ENCODE results near the gene CLEC14A. TPM values are rescaled to one million over a fixed set of nuclear protein-coding genes. Genes with fewer than 3 reads are reported as not detected.

The CLEC14A gene
- total RNA-seq, 1 donor from 2014 or later: 33.1 TPM

DNA sequence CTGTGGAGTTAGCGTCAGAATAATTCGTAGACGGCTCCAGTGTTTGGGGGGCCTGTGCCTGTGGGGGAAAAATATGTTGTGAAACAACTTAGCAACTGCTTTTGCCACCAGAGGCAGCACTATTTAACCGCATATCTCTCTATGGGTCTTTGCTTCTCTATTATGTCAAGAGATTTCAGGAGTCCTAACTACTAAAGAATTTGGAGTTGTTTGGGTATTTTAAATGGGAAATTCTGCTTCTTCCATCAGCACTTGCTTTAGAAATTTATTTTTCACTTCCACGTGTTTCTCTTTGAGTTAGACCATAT is 594 bp upstream of the CLEC14A start:
- intact Hi-C loops (cut with DNase I): no loop called here
- Histone ChIP-seq H3K36me3 (no peaks in the 10 kb centered on the region), H3K27me3 (no peaks in the 10 kb centered on the region), H3K9me3 (no peaks in the 10 kb centered on the region), H3K27ac (peak overlapping the region; percentile 68), H3K4me1 (peaks cover 13% of the 10 kb centered on the region), H3K4me3 (peak overlapping the region in 1 of 2 donors; percentile 39)
- TF ChIP-seq POLR2AphosphoS5 (IDR thresholded peaks at IDR 0.05; ENCODE audit: insufficient read depth in 1 of 2, low read depth in 1 of 2) (no peak), POLR2A (IDR thresholded peaks at IDR 0.05) (no peak)
- TF ChIP-seq, protein P1, sequence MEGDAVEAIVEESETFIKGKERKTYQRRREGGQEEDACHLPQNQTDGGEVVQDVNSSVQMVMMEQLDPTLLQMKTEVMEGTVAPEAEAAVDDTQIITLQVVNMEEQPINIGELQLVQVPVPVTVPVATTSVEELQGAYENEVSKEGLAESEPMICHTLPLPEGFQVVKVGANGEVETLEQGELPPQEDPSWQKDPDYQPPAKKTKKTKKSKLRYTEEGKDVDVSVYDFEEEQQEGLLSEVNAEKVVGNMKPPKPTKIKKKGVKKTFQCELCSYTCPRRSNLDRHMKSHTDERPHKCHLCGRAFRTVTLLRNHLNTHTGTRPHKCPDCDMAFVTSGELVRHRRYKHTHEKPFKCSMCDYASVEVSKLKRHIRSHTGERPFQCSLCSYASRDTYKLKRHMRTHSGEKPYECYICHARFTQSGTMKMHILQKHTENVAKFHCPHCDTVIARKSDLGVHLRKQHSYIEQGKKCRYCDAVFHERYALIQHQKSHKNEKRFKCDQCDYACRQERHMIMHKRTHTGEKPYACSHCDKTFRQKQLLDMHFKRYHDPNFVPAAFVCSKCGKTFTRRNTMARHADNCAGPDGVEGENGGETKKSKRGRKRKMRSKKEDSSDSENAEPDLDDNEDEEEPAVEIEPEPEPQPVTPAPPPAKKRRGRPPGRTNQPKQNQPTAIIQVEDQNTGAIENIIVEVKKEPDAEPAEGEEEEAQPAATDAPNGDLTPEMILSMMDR (IDR thresholded peaks at IDR 0.05): no peak
- no peak for DNase-seq (ENCODE audit: extremely low spot score in 2 of 2)

DNA sequence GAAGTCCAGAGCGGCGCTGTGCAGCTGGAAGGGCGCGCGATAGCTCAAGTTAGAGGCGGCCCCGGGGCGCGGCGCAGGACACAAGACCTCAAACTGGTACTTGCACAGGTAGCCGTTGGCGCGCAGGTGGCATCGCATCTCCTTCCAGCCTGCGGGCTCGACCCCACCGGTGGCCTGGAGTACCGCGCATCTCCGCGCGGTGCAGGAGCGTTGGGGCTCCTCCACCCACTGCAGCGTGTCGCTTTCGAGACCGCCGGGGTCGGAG is 553 bp downstream of the CLEC14A start:
- Histone ChIP-seq H3K4me1 (peaks cover 13% of the 10 kb centered on the region), H3K36me3 (no peaks in the 10 kb centered on the region), H3K9me3 (no peaks in the 10 kb centered on the region), H3K27me3 (no peaks in the 10 kb centered on the region), H3K4me3 (peak overlapping the region; percentile 39 to 47), H3K27ac (peak overlapping the region; percentile 68)
- TF ChIP-seq POLR2AphosphoS5 (IDR thresholded peaks at IDR 0.05; ENCODE audit: insufficient read depth in 1 of 2, low read depth in 1 of 2) (no peak), POLR2A (IDR thresholded peaks at IDR 0.05) (no peak)
- TF ChIP-seq, protein P1 (IDR thresholded peaks at IDR 0.05): no peak
- no peak for DNase-seq (ENCODE audit: extremely low spot score in 2 of 2)
- intact Hi-C loops (cut with DNase I): no loop called here

- intact Hi-C loops (cut with DNase I): no loop called here
- no peaks in the 10 kb centered on the region for H3K36me3 ChIP-seq
- no peak for TF ChIP-seq POLR2A (IDR thresholded peaks at IDR 0.05)
- TF ChIP-seq POLR2AphosphoS5 (IDR thresholded peaks at IDR 0.05; ENCODE audit: insufficient read depth in 1 of 2, low read depth in 1 of 2): no peak
- TF ChIP-seq, protein P1 (IDR thresholded peaks at IDR 0.05): no peak
- H3K27ac ChIP-seq: peak overlapping the region; percentile 68
- H3K4me1 ChIP-seq: peaks cover 13% of the 10 kb centered on the region
- no peaks in the 10 kb centered on the region for H3K9me3 ChIP-seq
- peak overlapping the region; percentile 39 to 47 for H3K4me3 ChIP-seq
- H3K27me3 ChIP-seq: no peaks in the 10 kb centered on the region
- no peak for DNase-seq (ENCODE audit: extremely low spot score in 2 of 2)
These were observed 1.1 kb downstream of the CLEC14A start for GRCh38 chr14:38254571-38255407.

GRCh38 chr14:38253676-38254075 is 2.2 kb downstream of the CLEC14A start:
- H3K27ac ChIP-seq: peak overlapping the region; percentile 68
- H3K4me3 ChIP-seq: peak overlapping the region in 1 of 2 donors; percentile 47

More at GRCh38 chr14:38253676-38254075, 2.2 kb downstream of the CLEC14A start:
- Histone ChIP-seq H3K27me3 (no peaks in the 10 kb centered on the region), H3K36me3 (no peaks in the 10 kb centered on the region), H3K4me1 (peaks cover 13% of the 10 kb centered on the region), H3K9me3 (no peaks in the 10 kb centered on the region)
- intact Hi-C loops (cut with DNase I): no loop called here
- no peak for DNase-seq (ENCODE audit: extremely low spot score in 2 of 2)
- TF ChIP-seq, protein P1 (IDR thresholded peaks at IDR 0.05): no peak
- TF ChIP-seq POLR2A (IDR thresholded peaks at IDR 0.05) (no peak), POLR2AphosphoS5 (IDR thresholded peaks at IDR 0.05; ENCODE audit: insufficient read depth in 1 of 2, low read depth in 1 of 2) (no peak)

All from vagina (tissue), 2 donors.